ENCODE data around the gene CLUH.

CLUH gene

DNA sequence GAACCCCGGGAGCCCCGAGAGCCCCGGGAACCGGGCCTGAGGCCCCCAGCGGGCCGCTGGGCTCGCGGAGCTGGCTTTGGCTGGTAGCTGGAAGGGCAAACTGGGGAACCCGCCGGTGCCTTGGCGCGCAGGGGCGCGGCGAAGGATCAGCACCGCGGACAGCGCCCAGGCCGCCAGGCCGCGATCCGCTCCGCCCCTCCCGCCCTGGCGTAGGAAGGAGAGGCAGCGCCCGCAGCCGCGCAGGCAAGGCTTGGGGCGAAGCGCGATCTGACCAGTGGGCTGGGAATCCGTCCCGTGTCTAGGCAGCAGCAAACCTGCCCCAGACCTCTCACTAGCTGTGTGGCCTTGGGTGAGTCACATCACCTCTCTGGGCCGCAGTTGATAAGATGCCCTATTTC, 38.2 kb upstream of the CLUH start:
- H3K4me3 ChIP-seq (ENCODE audit: low read depth, low read length), result no peak overlapping the region
- peak; percentile 72 for DNase-seq (ENCODE audit: low read depth)
- TF ChIP-seq MYC (IDR thresholded peaks at IDR 0.05; ENCODE audit: low read depth, low read length) (0 out of 2 replicates have a peak, but pooled peaks have one; percentile 15), POLR2A (IDR thresholded peaks at IDR 0.05; ENCODE audit: extremely low read depth, insufficient read length) (no peak)
- TF ChIP-seq, protein P1, sequence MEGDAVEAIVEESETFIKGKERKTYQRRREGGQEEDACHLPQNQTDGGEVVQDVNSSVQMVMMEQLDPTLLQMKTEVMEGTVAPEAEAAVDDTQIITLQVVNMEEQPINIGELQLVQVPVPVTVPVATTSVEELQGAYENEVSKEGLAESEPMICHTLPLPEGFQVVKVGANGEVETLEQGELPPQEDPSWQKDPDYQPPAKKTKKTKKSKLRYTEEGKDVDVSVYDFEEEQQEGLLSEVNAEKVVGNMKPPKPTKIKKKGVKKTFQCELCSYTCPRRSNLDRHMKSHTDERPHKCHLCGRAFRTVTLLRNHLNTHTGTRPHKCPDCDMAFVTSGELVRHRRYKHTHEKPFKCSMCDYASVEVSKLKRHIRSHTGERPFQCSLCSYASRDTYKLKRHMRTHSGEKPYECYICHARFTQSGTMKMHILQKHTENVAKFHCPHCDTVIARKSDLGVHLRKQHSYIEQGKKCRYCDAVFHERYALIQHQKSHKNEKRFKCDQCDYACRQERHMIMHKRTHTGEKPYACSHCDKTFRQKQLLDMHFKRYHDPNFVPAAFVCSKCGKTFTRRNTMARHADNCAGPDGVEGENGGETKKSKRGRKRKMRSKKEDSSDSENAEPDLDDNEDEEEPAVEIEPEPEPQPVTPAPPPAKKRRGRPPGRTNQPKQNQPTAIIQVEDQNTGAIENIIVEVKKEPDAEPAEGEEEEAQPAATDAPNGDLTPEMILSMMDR (IDR thresholded peaks at IDR 0.05; ENCODE audit: low read depth, low read length), result no peak
- TF ChIP-seq, protein P2, sequence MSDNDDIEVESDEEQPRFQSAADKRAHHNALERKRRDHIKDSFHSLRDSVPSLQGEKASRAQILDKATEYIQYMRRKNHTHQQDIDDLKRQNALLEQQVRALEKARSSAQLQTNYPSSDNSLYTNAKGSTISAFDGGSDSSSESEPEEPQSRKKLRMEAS (IDR thresholded peaks at IDR 0.05; ENCODE audit: low read depth, low read length), result peak; percentile 61

DNA sequence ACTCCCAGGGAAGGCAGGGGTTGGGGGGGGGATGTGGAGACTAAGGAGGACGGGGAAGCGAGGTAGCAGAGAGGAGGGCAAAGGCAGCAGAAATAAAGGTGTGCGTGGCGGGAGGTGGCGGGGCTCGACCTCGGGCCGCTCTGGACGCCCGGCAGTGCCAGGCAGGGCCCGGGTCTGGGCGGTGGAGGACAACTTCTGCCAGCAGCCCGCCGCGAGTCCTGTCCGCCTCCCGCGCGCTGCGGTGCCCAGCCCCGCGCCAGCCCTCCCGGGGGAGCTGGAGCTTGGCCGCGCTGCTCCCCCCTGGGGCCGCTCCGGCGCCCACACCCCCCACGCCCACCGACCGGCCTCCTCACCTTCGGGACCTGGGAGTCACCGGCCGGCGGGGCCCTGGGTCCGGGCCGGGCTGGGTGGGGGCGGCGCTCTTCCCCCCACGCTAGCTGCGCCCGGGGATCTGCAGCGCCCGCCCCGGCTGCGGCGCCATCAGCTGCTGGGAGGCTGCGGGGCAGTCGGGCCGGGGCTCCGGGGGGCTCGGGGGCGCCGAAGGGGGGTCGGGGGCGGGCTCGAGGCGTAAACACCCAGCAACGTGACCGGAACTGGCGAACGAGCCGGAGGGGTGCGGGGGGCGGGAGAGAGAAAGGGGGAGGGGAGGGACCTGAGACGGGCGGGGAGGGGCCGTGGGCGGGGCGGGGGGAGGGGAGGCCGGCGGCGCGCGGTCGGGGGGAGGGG, 37.7 kb upstream of the CLUH start, which contains the start of gene CCDC92B:
Gene CCDC92B, minus strand, starts transcription at position 595 of the 726 bp plus-strand sequence. CDS start 14,507 bp downstream, outside the sequence.
- no peak for DNase-seq (ENCODE audit: low read depth)
- TF ChIP-seq, protein P1 (IDR thresholded peaks at IDR 0.05; ENCODE audit: low read depth, low read length), result no peak
- TF ChIP-seq, protein P2 (IDR thresholded peaks at IDR 0.05; ENCODE audit: low read depth, low read length), result no peak
- TF ChIP-seq POLR2A (IDR thresholded peaks at IDR 0.05; ENCODE audit: extremely low read depth, insufficient read length) (no peak), MYC (IDR thresholded peaks at IDR 0.05; ENCODE audit: low read depth, low read length) (no peak)
- H3K4me3 ChIP-seq (ENCODE audit: low read depth, low read length), result no peak within 1 kb of the TSS

DNA sequence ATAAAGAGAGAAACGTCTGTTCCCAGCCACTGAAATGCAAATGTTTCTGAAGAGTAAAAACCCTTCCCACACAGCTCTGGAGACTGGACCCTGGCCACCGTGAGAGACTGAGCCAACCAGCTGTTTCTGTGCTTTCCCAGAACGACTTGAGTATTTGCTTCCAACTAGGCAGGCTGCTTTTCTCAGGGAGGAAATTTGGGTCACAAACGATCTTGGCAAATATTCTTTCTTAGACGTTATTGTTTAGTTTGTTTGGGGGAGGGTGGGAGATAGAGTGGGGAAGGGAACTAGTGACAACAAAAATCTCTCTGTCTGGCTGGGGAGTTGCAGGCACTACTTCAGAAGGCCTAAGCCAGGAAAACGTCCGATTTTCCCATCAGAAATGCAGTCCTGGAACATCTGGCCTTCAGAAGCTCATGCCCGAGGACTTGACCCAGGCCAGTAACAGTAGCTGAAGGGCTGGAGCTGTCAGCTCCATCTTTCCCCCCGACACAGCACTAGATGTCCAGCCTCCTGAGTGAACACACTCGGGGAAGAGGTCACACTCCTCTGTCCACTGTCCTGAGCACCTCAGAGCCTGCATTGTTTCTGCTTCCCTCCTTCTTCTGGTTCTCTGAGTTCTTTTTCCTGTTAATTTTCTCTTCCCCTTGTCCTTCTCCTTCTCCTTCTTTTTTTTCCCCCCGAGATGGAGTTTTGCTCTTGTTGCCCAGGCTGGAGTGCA, 33.9 kb upstream of the CLUH start:
- DNase-seq (ENCODE audit: low read depth), result no peak
- H3K4me3 ChIP-seq (ENCODE audit: low read depth, low read length), result no peak overlapping the region
- TF ChIP-seq, protein P2 (IDR thresholded peaks at IDR 0.05; ENCODE audit: low read depth, low read length), result no peak
- no peak for TF ChIP-seq POLR2A (IDR thresholded peaks at IDR 0.05; ENCODE audit: extremely low read depth, insufficient read length)
- TF ChIP-seq, protein P1 (IDR thresholded peaks at IDR 0.05; ENCODE audit: low read depth, low read length), result no peak
- TF ChIP-seq MYC (IDR thresholded peaks at IDR 0.05; ENCODE audit: low read depth, low read length), result no peak

DNA sequence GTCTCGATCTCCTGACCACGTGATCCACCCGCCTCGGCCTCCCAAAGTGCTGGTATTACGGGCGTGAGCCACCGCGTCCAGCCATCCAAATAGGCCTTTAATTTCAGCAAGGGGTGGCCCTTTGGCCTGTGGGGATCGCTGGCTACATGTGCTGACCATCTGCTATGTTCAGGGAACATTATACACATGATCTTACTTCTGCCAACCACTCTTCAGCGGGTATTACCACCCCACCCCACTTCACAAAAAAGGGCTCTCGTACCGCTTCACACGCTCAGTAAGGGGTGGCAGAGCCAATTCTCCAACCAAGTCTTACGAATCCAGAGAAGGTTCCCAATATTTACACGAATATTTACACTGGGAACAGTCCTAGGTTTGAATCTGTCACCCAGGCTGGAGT, 26.1 kb upstream of the CLUH start:
- no peak for TF ChIP-seq MYC (IDR thresholded peaks at IDR 0.05; ENCODE audit: low read depth, low read length)
- TF ChIP-seq, protein P1 (IDR thresholded peaks at IDR 0.05; ENCODE audit: low read depth, low read length), result no peak
- TF ChIP-seq, protein P2 (IDR thresholded peaks at IDR 0.05; ENCODE audit: low read depth, low read length), result no peak
- no peak overlapping the region for H3K4me3 ChIP-seq (ENCODE audit: low read depth, low read length)
- no peak for DNase-seq (ENCODE audit: low read depth)

DNA sequence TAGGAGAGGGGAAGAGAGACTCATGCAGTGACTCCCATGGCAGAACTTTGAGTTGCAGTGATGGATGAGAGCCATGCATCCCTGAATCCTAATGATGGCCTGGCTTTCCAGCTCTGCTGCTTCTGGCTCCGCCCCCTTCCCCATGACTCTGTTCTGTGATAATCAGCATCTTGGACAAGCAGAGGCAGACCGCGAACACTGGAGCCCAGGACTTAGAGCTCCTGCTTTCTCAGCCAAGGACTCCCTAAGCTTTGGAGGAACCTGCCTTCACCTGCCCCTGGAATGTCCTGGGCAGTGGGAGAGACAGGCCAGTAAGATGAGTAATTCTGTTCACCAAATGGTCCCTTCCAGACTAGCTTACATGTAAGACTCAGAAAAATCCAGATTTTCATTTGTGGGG, 25.4 kb upstream of the CLUH start:
- TF ChIP-seq, protein P1 (IDR thresholded peaks at IDR 0.05; ENCODE audit: low read depth, low read length), result no peak
- TF ChIP-seq POLR2A (IDR thresholded peaks at IDR 0.05; ENCODE audit: extremely low read depth, insufficient read length) (no peak), MYC (IDR thresholded peaks at IDR 0.05; ENCODE audit: low read depth, low read length) (no peak)
- TF ChIP-seq, protein P2 (IDR thresholded peaks at IDR 0.05; ENCODE audit: low read depth, low read length), result no peak
- no peak overlapping the region for H3K4me3 ChIP-seq (ENCODE audit: low read depth, low read length)
- no peak for DNase-seq (ENCODE audit: low read depth)

Data from NB4 (cell line).